ENCODE data around the gene POLR3GL. TPM values are rescaled to one million over a fixed set of nuclear protein-coding genes. Genes with fewer than 3 reads are reported as not detected.
A peak's percentile ranks its signal among the peaks of the same experiment; 100 is the strongest.

POLR3GL gene
- total RNA-seq, 1 donor, result 12.7 TPM

DNA sequence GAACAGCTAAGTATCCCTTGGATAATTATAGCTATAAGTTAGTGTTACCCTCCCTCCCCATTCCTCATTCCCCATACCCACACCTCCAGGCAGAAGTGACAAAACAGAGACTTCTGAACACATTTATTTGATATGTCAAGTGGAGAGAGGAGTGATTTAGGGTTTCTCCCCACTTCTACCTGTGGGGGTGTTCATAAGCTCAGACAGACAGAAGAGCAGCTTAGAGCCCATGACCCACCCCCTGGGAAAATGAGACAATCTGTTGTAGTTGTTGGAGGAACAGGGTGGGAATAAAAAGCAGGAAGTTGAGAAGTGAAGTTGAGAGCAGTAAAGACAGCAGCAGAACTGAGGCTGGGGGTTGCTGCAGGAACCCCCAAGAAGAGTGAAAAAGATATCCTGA, 5.2 kb upstream of the POLR3GL start:
- Histone ChIP-seq H3K27me3 (ENCODE audit: insufficient read depth, low read length) (no peaks in the 10 kb centered on the region), H3K9me3 (ENCODE audit: low read depth, low read length) (no peaks in the 10 kb centered on the region), H3K4me1 (ENCODE audit: insufficient read depth, low read length) (peaks cover 82% of the 10 kb centered on the region), H3K4me3 (ENCODE audit: low read length) (no peak overlapping the region)

DNA sequence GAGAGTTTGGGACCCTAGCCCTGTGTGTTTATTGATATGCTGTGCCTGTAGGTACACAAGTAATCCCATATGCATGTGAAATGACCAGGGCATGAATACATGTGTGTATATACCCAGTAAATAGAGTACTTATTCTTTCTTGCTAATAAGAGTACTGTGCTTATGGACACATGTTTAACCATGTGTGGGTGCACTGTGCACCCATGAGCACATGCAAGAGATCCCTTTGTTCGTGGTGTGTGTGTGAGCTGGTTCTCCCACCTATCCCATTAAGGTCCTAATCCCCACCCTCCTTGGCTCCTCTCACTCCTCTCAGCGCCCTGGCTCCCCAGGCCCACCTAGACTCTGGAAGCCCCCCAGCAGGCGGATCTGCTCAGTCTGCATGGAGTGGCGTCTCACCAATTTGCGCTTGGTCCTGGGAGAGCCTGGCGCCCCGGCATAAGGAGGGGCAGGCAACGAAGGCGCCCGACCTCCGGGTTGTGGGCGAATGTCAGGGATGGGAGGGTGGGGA, 4.5 kb upstream of the POLR3GL start:
- peak overlapping the region; percentile 53 for H3K4me3 ChIP-seq (ENCODE audit: low read length)
- peaks cover 85% of the 10 kb centered on the region for H3K4me1 ChIP-seq (ENCODE audit: insufficient read depth, low read length)
- H3K27me3 ChIP-seq (ENCODE audit: insufficient read depth, low read length), result no peaks in the 10 kb centered on the region
- H3K9me3 ChIP-seq (ENCODE audit: low read depth, low read length), result no peaks in the 10 kb centered on the region

DNA sequence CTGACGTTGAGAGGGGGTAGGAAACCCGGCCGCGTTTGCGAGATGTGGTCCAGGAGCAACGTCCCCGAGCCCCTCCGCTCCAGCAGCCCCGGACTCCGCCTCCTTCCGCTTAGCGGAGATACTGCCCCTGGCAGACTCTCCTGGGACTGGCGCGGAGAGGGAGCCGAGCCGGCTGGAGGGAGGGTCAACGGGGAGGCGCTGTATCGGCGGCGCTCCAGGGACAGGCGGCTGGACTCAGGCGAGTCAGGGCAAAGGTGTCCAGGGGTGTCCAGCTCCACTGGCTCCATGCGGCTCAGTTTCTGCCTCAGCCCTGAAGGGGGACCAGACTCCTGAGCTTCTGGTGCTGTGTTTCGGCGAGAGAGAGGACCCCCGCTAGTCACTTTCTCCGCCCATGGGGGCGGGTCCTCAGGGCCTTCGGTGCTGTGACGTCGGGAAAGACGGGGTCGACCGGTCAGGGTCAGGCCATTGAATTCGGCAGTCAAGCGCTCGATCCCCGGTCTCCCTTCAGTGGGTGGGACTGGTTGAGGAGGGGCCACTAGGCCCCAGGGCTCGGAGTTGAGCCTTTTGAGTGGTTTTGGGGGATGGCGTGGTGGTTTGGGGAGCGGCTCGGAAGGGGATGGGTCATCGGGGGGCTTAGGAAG, 3.9 kb upstream of the POLR3GL start:
- peak overlapping the region; percentile 53 for H3K4me3 ChIP-seq (ENCODE audit: low read length)
- H3K4me1 ChIP-seq (ENCODE audit: insufficient read depth, low read length), result peaks cover 85% of the 10 kb centered on the region
- H3K9me3 ChIP-seq (ENCODE audit: low read depth, low read length), result no peaks in the 10 kb centered on the region
- H3K27me3 ChIP-seq (ENCODE audit: insufficient read depth, low read length), result no peaks in the 10 kb centered on the region

DNA sequence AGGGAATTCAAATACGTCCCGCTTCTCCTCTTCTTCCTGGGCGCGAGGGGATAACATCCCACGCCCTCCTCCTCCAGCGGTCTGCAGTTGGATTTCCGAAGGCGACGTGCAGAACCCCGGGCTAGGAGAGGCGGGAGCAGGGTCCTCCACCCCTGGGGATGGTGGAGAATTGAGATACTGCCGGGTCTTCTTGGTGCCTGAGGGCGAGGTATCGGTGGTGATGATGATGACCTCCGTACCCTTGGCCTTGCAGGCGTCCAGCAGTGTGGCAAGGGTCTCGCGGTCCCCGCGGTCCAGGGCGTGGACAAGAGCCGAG, 3.4 kb upstream of the POLR3GL start:
- Histone ChIP-seq H3K4me1 (ENCODE audit: insufficient read depth, low read length) (peaks cover 85% of the 10 kb centered on the region), H3K4me3 (ENCODE audit: low read length) (peak overlapping the region; percentile 53), H3K9me3 (ENCODE audit: low read depth, low read length) (no peaks in the 10 kb centered on the region), H3K27me3 (ENCODE audit: insufficient read depth, low read length) (no peaks in the 10 kb centered on the region)

DNA sequence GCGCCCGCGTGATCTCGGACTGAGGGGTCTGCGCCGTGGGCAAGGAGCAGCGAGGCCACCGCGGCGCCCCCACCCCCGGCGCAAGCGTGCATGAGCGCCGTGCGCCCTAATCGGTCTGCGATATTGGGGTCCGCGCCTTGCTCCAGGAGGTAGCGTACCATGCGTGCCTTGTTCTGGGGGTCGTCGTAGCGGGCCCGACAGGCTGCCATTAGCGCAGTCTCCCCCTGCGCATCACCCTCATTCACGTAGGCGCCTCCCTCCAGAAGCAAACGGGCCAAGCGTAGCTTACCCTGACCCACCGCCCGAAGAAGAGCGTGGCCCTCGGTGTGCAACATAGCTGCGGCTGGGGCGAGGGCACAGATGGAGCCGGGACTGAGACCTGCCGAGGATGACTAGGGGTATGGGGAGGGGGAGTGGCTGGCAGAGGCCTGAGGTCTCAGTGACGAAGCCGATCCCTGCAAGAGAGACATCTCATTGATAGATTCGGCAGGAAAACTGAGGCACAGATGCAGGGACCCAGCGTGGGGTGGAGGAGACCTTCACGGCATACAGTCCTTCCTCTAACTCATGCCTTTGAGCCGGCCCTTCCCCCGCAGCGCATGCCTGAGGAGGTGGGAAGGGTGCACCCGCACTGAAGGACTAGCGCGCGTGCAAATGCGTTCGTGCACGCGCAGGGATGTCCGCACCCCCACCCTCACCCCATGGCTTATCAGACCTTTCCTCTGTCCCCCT, 2.9 kb upstream of the POLR3GL start:
- peak overlapping the region; percentile 53 for H3K4me3 ChIP-seq (ENCODE audit: low read length)
- peaks cover 82% of the 10 kb centered on the region for H3K4me1 ChIP-seq (ENCODE audit: insufficient read depth, low read length)
- no peaks in the 10 kb centered on the region for H3K27me3 ChIP-seq (ENCODE audit: insufficient read depth, low read length)
- H3K9me3 ChIP-seq (ENCODE audit: low read depth, low read length), result no peaks in the 10 kb centered on the region

DNA sequence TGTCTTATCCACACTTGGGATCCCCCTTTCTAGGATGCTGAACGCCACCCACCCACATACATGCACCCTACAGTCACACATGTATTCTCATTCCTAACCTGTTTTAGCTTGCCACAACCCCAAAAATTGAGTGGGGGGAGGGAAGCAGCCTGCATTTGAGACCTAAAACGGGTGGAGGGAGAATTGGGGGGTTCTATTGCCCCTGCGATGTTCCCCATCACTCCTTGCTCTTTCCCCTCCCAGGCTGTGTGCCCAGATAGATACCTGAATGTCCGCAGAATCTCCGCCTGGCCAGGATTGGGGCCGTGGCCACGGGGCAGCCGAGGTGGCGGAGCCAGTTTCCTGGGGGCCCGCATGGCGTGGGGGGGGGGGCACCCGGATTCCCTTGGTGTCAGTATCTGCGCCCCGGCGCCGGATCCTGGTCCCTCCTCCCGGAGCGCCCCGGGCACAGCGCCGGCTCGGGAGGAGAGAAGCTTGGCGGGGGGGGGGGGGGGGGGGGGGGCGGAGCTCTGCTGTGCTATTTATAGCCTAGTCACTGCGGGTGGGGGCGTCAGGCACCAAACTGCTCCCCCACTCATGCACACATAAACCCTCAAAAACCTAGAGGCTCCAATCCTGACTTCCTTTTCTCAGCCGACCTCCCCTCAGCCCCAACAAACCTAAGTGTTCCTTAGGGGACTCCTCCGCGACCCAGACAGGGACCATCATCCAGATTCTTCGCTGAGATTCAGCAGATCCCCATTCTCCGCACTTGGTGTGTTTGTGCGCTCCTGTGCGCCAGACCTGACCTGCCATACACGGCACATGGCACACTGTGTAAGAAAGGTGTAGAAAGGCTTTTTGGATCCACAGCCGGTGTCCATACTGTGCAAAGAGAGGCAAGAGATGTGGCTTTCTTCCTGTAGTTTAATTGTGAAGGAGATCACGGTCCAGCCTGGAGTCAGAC, 2.1 kb upstream of the POLR3GL start:
- peaks cover 74% of the 10 kb centered on the region for H3K4me1 ChIP-seq (ENCODE audit: insufficient read depth, low read length)

DNA sequence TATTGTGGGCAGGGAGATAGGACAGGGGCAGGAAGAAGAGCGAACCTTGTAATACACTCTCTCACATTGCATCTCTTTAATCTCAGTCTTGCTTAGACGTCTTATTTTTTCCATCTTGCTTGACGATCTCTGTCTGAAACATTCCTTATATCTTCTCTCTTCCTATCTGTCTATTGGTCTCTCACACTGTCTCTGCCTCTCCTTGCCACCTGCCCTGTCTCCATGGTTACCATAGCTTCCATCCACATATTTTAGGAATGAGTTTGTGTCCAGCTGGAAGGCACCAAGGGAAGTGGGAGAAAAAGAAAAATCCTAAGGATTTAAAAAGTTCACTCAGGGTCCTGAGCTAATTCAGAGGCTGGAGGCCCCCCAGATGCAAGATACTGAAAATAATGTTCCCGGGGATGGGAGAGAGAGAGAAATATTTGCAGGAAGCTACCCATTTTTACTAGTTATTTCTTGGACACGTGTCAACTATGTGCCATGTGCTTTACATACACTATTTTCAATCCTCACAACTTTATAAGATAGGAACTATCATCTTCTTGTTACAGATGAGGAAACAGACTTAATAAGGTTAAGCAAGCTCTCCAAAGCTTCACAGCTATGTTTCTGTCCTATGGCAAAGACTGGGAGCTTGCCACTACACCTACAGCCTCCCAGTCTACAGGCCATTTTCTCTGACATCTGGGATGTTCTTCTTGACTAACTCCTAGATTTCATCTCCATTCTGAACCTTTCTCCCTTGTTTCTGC, 1.0 kb upstream of the POLR3GL start:
- H3K4me1 ChIP-seq (ENCODE audit: insufficient read depth, low read length), result peaks cover 70% of the 10 kb centered on the region
- H3K9me3 ChIP-seq (ENCODE audit: low read depth, low read length), result no peaks in the 10 kb centered on the region
- no peaks in the 10 kb centered on the region for H3K27me3 ChIP-seq (ENCODE audit: insufficient read depth, low read length)
- peak overlapping the region; percentile 68 for H3K4me3 ChIP-seq (ENCODE audit: low read length)

More for the DNA sequence above, 2.1 kb upstream of the POLR3GL start:
- Histone ChIP-seq H3K4me3 (ENCODE audit: low read length) (peak overlapping the region; percentile 53), H3K9me3 (ENCODE audit: low read depth, low read length) (no peaks in the 10 kb centered on the region), H3K27me3 (ENCODE audit: insufficient read depth, low read length) (no peaks in the 10 kb centered on the region)

DNA sequence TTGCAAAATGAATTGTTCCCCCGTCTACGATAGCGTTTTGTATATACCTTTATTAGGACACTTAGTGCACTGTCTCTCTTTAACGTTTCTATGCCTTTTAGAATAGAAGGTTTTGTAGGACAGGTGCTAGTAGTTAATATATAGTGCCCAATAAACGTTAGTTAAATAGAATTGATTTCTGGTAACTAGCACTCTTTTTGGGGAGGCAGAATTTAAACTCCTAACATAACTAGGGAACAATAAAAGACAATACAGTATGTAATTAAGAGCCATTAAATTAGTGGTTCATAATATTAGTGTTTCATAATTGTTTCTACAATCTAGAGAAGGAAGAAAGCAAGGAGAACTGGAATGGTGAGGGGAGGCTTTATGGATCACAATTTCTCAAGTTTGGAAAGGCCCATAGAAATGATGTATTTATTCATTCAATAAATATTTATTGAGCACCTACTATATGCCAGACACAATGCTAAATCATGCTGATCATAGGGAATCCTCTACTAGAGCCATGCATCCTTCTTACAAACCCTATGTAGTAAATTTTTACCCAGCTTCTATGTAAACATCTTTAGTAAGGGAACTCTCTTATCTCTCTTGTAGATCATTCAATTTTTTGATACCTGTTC, 742 bp downstream of the POLR3GL start:
- no peaks in the 10 kb centered on the region for H3K9me3 ChIP-seq (ENCODE audit: low read depth, low read length)
- peak overlapping the region; percentile 68 for H3K4me3 ChIP-seq (ENCODE audit: low read length)
- H3K4me1 ChIP-seq (ENCODE audit: insufficient read depth, low read length), result peaks cover 53% of the 10 kb centered on the region
- no peaks in the 10 kb centered on the region for H3K27me3 ChIP-seq (ENCODE audit: insufficient read depth, low read length)

DNA sequence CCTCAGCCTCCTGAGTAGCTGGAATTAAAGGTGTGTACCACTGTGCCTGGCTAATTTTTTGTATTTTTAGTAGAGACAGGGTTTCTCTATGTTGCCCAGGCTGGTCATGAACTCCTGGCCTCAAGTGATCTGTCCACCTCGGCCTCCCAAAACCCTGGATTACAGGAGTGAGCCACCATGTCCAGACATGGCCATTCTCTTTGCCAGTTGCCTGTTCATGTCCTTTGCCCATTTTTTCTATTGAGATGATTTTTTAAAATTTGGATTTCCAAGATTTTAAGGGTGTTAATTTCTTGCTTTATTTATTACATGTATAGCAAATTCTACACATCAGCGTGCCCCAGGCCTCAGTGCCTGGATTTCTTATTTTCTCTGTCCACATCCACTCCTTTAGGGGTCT, 2.8 kb downstream of the POLR3GL start:
- peaks cover 32% of the 10 kb centered on the region for H3K4me1 ChIP-seq (ENCODE audit: insufficient read depth, low read length)
- no peaks in the 10 kb centered on the region for H3K27me3 ChIP-seq (ENCODE audit: insufficient read depth, low read length)
- H3K9me3 ChIP-seq (ENCODE audit: low read depth, low read length), result no peaks in the 10 kb centered on the region

DNA sequence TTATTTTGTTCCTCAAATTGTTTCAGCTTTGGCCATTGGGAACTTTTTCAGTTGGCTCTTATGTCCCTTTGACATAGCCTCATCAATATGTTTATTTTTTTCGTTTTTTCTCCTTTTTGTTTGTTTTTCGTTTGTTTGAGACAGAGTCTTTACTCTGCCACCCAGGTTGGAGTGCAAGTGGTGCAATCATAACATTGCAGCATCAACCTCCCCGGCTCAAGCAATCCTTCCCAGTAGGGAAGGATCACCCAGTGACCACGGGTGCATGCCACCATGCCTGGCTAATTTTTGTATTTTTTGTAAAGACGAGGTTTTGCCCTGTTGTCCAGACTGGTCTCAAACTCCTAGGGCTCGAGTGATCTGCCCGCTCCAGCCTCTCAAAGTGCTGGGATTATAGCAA, 8.1 kb downstream of the POLR3GL start:
- H3K9me3 ChIP-seq (ENCODE audit: low read depth, low read length), result no peaks in the 10 kb centered on the region
- H3K4me1 ChIP-seq (ENCODE audit: insufficient read depth, low read length), result peaks cover 7% of the 10 kb centered on the region
- no peaks in the 10 kb centered on the region for H3K27me3 ChIP-seq (ENCODE audit: insufficient read depth, low read length)
- no peak overlapping the region for H3K4me3 ChIP-seq (ENCODE audit: low read length)

More for the DNA sequence above, 2.8 kb downstream of the POLR3GL start:
- H3K4me3 ChIP-seq (ENCODE audit: low read length), result no peak overlapping the region

DNA sequence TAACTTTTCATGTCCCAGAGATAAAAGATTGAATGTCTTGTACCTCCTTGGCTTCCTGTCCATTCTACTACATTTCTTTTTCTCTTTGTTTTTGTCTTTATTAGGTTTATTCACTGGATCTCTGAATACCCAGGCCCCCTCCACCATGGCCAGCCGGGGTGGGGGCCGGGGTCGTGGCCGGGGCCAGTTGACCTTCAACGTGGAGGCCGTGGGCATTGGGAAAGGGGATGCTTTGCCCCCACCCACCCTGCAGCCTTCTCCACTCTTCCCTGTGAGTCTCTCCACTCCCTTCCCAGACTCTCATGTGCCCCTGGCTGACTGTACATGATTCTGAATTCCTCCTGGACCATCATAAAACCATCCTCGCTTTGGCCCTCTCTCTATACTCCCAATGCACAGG, 10.2 kb downstream of the POLR3GL start:
- no peaks in the 10 kb centered on the region for H3K27me3 ChIP-seq (ENCODE audit: insufficient read depth, low read length)
- peaks cover 29% of the 10 kb centered on the region for H3K4me1 ChIP-seq (ENCODE audit: insufficient read depth, low read length)
- H3K9me3 ChIP-seq (ENCODE audit: low read depth, low read length), result no peaks in the 10 kb centered on the region
- no peak overlapping the region for H3K4me3 ChIP-seq (ENCODE audit: low read length)

DNA sequence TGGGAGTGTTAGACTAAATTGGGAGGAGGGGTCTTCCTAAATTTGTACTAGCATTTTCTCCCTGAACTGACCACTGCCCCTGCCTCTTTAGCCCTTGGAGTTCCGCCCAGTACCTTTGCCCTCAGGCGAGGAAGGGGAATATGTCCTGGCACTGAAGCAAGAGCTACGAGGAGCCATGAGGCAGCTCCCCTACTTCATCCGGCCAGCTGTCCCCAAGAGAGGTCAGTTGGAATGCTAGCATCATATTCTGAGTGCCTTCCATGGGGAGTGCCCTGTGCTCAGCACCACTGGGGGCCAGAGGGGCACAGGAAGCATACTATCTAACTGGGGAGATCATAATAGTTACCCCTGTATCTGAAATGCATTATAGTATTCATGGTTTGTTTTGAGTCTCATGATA, 10.7 kb downstream of the POLR3GL start:
- Histone ChIP-seq H3K4me1 (ENCODE audit: insufficient read depth, low read length) (peaks cover 33% of the 10 kb centered on the region), H3K4me3 (ENCODE audit: low read length) (no peak overlapping the region)

DNA sequence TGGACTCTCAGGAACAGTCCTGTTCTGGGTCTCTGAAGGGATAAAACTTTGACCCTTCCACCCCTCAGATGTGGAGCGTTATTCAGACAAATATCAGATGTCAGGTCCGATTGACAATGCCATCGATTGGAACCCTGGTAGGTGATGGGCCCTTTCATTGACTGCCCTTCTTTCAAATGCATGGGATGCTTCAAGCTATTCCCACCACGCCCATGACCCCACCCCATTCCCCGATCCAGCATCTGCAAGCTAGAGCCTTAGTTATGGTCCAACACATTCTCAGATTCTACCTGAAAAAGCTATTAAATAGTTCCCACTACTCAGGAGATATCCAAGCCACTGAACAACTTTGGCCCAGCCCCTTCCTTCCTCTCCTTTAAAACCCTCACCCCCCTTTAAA, 12.5 kb downstream of the POLR3GL start:
- Histone ChIP-seq H3K4me1 (ENCODE audit: insufficient read depth, low read length) (peaks cover 51% of the 10 kb centered on the region), H3K9me3 (ENCODE audit: low read depth, low read length) (no peaks in the 10 kb centered on the region), H3K4me3 (ENCODE audit: low read length) (no peak overlapping the region), H3K27me3 (ENCODE audit: insufficient read depth, low read length) (no peaks in the 10 kb centered on the region)

More for the DNA sequence above, 10.7 kb downstream of the POLR3GL start:
- Histone ChIP-seq H3K27me3 (ENCODE audit: insufficient read depth, low read length) (no peaks in the 10 kb centered on the region), H3K9me3 (ENCODE audit: low read depth, low read length) (no peaks in the 10 kb centered on the region)

Data from mononuclear cell (primary cell).